ENCODE results near the gene NEDD4. TPM values are rescaled to one million over a fixed set of nuclear protein-coding genes. Genes with fewer than 3 reads are reported as not detected.

The NEDD4 gene
- polyA plus RNA-seq = 0.21 TPM in 1 of 2 replicates, not detected in the other

DNA sequence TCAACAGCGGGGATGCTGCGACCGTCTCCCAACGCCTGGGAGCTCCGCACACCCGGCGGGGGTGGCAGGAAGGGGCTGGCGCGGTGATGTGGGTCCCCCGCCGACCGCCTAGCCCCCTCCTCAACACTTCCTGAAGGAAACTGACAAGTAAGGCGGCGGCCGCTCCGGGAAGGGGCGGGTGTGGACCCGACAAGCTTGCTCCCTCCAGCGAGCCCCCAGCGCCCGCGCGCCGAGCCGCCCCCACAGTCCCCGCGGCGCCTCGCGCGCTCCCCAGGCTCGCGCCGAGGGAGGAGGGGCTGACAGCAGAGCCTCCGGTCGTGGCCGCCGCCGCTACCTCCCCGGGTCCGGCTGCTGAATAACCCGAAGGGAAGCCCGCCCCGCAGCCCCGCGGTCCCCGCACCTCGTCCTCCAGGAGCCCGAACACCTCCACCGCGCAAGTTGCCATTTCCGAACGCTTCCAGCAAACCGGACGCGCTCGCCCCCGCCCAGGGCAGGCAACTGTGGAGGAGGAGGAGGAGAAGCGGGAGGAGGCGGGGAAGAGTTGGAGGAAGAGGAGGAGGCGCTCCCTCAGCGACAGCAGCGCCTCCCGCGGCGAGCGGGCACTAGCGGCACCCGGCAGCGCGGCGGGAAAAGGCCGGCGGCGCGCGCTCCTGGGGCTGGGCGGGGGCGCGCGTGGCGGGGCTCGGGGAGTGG lies at the start of gene NEDD4:
Gene NEDD4 (minus strand): TSS at position 502 of the 693 bp plus-strand sequence. CDS start 57 bp downstream, at position 445.

